ENCODE results near the gene ATP8A1.
A peak's percentile ranks its signal among the peaks of the same experiment; 100 is the strongest.

The ATP8A1 gene

DNA sequence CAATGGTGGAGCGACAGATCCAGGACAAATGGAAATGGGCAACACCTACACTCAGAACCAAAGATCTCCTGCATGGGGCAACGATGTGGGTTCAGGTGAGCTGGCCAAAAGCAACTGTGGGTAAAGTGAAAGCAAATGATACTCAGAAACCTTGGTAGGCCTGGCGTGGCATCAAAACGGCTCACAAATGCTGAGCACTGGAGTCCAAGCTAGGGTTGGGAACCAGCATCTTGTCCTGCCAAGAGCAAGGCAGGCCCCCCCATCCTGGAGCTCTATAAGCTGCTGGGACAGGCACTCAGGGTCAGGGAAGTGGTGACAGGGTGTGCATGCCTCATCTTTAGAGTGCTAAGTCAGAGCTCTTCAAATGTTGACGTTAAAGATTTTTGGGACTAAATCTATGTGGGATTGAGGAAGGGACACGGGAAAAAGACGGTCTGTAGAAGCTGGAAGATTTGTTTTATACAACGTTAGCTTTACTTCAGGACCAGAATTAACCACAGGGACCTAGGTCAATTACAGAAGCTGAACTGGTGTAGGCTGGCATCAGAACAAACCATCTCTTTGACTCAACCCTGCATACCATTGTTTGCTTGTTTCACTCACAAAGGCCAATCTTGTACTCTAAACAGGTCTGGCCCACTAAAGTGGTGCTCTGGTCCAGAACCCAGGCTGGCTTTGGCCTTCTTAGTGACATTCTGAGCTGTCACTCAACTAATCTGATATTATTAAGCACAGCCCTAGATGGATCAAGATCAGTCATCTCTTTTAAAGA lies 10.7 kb downstream of the ATP8A1 start:
- no peak for TF ChIP-seq CTCF (IDR thresholded peaks at IDR 0.05; ENCODE audit: insufficient read depth, low read length, poor library complexity, severe bottlenecking)
- H3K27me3 ChIP-seq (replicated peaks; ENCODE audit: control insufficient read depth, insufficient read depth, low read length) = no peaks in the 10 kb centered on the region
- no peaks in the 10 kb centered on the region for H3K36me3 ChIP-seq (ENCODE audit: control insufficient read depth, insufficient read depth, low read length)
- peak overlapping the region; percentile 40 for H3K4me3 ChIP-seq (replicated peaks; ENCODE audit: low read depth, low read length)
- DNase-seq (ENCODE audit: extremely low read depth, insufficient read length) = peak; percentile 35

DNA sequence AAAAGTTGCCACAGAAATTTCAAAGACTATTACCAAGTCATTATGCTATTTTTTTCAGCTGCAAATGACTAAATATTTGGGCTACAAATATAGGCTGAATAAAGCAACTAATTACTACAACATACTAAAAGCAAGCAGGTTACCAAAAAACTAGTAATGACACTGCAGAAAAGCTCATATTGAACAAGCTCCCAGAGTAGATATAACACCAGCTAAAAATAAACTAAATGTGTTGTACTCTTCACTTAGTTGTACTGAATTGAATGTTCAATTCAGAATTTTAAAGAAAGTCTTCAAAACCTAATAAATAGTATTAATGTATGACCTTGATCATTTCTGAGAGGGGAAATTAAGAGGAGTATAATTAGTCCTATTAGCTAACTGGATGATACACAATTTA lies 12.0 kb downstream of the ATP8A1 start:
- Histone ChIP-seq H3K27me3 (replicated peaks; ENCODE audit: control insufficient read depth, insufficient read depth, low read length) (no peaks in the 10 kb centered on the region), H3K36me3 (ENCODE audit: control insufficient read depth, insufficient read depth, low read length) (no peaks in the 10 kb centered on the region), H3K4me3 (replicated peaks; ENCODE audit: low read depth, low read length) (no peak overlapping the region)
- DNase-seq (ENCODE audit: extremely low read depth, insufficient read length) = no peak
- no peak for TF ChIP-seq CTCF (IDR thresholded peaks at IDR 0.05; ENCODE audit: insufficient read depth, low read length, poor library complexity, severe bottlenecking)

DNA sequence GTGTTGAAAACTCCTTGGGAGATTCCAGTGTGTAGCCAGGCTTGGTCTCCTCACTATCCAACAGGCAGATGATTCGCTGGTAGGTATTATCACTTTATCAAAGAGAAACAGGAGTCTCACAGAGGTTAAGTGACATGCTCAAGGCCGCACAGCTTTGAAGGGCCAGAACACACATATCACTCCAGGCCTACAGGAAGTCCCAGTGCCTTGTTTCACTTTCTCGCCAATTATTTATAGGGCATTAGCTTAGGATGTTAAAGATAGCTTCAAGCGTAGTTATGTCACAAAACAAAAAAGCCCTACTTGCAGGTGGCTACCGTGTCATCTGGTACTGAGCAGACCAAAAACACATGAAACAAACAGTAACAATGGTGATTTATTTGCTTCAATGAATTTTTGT lies 13.2 kb downstream of the ATP8A1 start:
- no peaks in the 10 kb centered on the region for H3K27me3 ChIP-seq (replicated peaks; ENCODE audit: control insufficient read depth, insufficient read depth, low read length)
- peak overlapping the region; percentile 2 for H3K4me3 ChIP-seq (replicated peaks; ENCODE audit: low read depth, low read length)
- no peak for TF ChIP-seq CTCF (IDR thresholded peaks at IDR 0.05; ENCODE audit: insufficient read depth, low read length, poor library complexity, severe bottlenecking)
- H3K36me3 ChIP-seq (ENCODE audit: control insufficient read depth, insufficient read depth, low read length) = no peaks in the 10 kb centered on the region
- DNase-seq (ENCODE audit: extremely low read depth, insufficient read length) = peak; percentile 76

DNA sequence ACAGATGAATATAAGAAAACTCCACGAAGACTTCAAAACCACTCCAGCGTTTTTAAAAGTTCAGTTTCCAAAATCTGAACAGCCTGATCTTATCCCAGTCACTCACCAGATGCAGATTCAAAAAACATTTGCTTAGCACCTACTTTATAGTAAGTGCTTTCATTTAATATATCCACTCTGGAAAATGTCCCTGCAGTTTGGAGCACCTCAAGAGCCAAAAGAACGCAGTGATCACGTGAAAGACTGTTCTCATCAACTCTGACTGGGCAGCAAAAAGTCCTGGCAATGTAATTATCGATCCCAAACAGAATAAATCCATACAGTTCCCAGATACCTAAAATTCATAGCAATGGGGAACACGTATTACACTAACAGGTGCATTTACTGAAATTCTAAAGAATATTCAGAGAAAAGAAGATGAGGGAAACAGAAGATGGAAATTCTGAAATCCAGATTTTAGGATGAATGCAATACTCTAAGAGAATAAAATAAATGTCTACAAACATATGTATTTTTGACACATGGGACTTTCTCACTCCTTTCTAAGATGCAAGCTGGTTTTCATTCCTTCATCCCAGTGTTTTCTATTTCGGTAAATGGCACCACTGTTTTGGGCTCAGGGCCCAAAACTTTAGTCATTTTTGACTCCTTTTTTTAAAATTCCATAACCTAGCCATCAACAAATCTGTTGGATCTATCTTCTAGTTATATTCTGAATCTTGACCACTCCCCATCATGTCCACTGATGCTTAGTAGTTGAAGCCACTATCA lies 13.9 kb downstream of the ATP8A1 start:
- no peak for DNase-seq (ENCODE audit: extremely low read depth, insufficient read length)
- no peak for TF ChIP-seq CTCF (IDR thresholded peaks at IDR 0.05; ENCODE audit: insufficient read depth, low read length, poor library complexity, severe bottlenecking)
- Histone ChIP-seq H3K36me3 (ENCODE audit: control insufficient read depth, insufficient read depth, low read length) (no peaks in the 10 kb centered on the region), H3K4me3 (replicated peaks; ENCODE audit: low read depth, low read length) (peak overlapping the region; percentile 2; the same call in 1 of the 2 replicates), H3K27me3 (replicated peaks; ENCODE audit: control insufficient read depth, insufficient read depth, low read length) (no peaks in the 10 kb centered on the region)

GRCh38 chr4:42642101-42642797 lies 14.7 kb downstream of the ATP8A1 start:
- Histone ChIP-seq H3K27me3 (replicated peaks; ENCODE audit: control insufficient read depth, insufficient read depth, low read length) (no peaks in the 10 kb centered on the region), H3K4me3 (replicated peaks; ENCODE audit: low read depth, low read length) (peak overlapping the region; percentile 46), H3K36me3 (ENCODE audit: control insufficient read depth, insufficient read depth, low read length) (no peaks in the 10 kb centered on the region)
- DNase-seq (ENCODE audit: extremely low read depth, insufficient read length) = no peak
- TF ChIP-seq CTCF (IDR thresholded peaks at IDR 0.05; ENCODE audit: insufficient read depth, low read length, poor library complexity, severe bottlenecking) = no peak

Data from GM06990 (cell line).